ENCODE results near the gene TM4SF4. TPM values are rescaled to one million over a fixed set of nuclear protein-coding genes. Genes with fewer than 3 reads are reported as not detected.

The TM4SF4 gene
- total RNA-seq, 2 donors from 2014 or later: 1.1 to 4.5 TPM

GRCh38 chr3:149481491-149481890 lies 7.0 kb downstream of the TM4SF4 start:
- no peak overlapping the region for H3K27ac ChIP-seq
- H3K9me3 ChIP-seq: no peaks in the 10 kb centered on the region
- H3K9ac ChIP-seq (ENCODE audit: low read depth in 2 of 2, low read length in 2 of 2): no peak overlapping the region
- intact Hi-C loops (cut with DNase I): loop anchor here (2.0 to 10.0 kb wide), 3 partner anchors 89 to 357 kb away; partner anchors contain the start of gene HPS3
- no peak overlapping the region for H3K4me3 ChIP-seq
- H3K4me1 ChIP-seq: no peaks in the 10 kb centered on the region
- TF ChIP-seq CTCF (IDR thresholded peaks at IDR 0.05): no peak
- no peak for DNase-seq
- no peaks in the 10 kb centered on the region for H3K36me3 ChIP-seq
- no peaks in the 10 kb centered on the region for H3K27me3 ChIP-seq

- intact Hi-C loops (cut with DNase I): loop anchor here (10.0 kb wide), 1 partner anchor 362 kb away; the partner anchor contains the start of gene HPS3
- Histone ChIP-seq H3K27ac (no peak overlapping the region), H3K9ac (ENCODE audit: low read depth in 2 of 2, low read length in 2 of 2) (no peak overlapping the region), H3K4me1 (no peaks in the 10 kb centered on the region), H3K36me3 (no peaks in the 10 kb centered on the region), H3K27me3 (no peaks in the 10 kb centered on the region), H3K4me3 (no peak overlapping the region), H3K9me3 (no peaks in the 10 kb centered on the region)
- no peak for TF ChIP-seq CTCF (IDR thresholded peaks at IDR 0.05)
- DNase-seq: no peak
These were observed 12.2 kb downstream of the TM4SF4 start for GRCh38 chr3:149486726-149487125.

DNA sequence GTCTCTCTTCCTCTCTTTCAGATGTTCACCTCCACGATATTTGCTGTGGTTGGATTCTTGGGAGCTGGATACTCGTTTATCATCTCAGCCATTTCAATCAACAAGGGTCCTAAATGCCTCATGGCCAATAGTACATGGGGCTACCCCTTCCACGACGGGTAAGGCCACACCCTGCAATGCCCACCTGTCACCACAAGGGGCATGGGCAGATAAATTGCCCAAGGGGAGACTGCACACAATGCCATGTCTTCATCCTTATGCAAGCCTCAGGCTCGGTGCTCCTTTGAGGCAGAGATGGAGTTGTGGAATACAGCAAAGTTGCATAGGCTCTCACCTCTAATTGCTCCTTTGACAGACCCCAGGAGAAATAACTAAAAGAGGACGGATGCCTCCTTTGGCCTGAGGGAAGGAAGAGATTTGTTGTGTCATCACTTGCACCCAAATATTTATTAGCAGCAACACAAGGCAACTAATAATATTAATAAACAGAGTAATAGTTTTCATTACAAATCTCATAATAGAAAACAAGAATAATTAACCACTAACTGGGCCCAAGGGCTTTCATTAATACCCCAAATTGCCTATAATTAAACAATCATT lies 13.2 kb downstream of the TM4SF4 start:
- Histone ChIP-seq H3K36me3 (no peaks in the 10 kb centered on the region), H3K4me3 (no peak overlapping the region), H3K9me3 (no peaks in the 10 kb centered on the region), H3K27me3 (no peaks in the 10 kb centered on the region), H3K9ac (ENCODE audit: low read depth in 2 of 2, low read length in 2 of 2) (no peak overlapping the region), H3K4me1 (no peaks in the 10 kb centered on the region), H3K27ac (no peak overlapping the region)
- TF ChIP-seq CTCF (IDR thresholded peaks at IDR 0.05): peak; percentile 25
- DNase-seq: peak; percentile 37
- intact Hi-C loops (cut with DNase I): loop anchor here (10.0 kb wide), 1 partner anchor 363 kb away; the partner anchor contains the start of gene HPS3

- Histone ChIP-seq H3K27ac (no peak overlapping the region), H3K9me3 (no peaks in the 10 kb centered on the region), H3K4me1 (no peaks in the 10 kb centered on the region), H3K4me3 (no peak overlapping the region), H3K9ac (ENCODE audit: low read depth in 2 of 2, low read length in 2 of 2) (no peak overlapping the region), H3K36me3 (no peaks in the 10 kb centered on the region), H3K27me3 (no peaks in the 10 kb centered on the region)
- no peak for DNase-seq
- intact Hi-C loops (cut with DNase I): loop anchor here (10.0 kb wide), 1 partner anchor 364 kb away; the partner anchor contains the start of gene HPS3
- TF ChIP-seq CTCF (IDR thresholded peaks at IDR 0.05): peak; percentile 16
These were observed 14.7 kb downstream of the TM4SF4 start for GRCh38 chr3:149489060-149489690.

- no peak overlapping the region for H3K27ac ChIP-seq
- no peak overlapping the region for H3K4me3 ChIP-seq
- DNase-seq: no peak
- no peak overlapping the region for H3K9ac ChIP-seq (ENCODE audit: low read depth in 2 of 2, low read length in 2 of 2)
- H3K9me3 ChIP-seq: no peaks in the 10 kb centered on the region
- no peak for TF ChIP-seq CTCF (IDR thresholded peaks at IDR 0.05)
- H3K27me3 ChIP-seq: no peaks in the 10 kb centered on the region
- H3K36me3 ChIP-seq: no peaks in the 10 kb centered on the region
- H3K4me1 ChIP-seq: no peaks in the 10 kb centered on the region
- intact Hi-C loops (cut with DNase I): no loop called here
These were observed 15.9 kb downstream of the TM4SF4 start for GRCh38 chr3:149490260-149490971.
